T1000 (cell line): ENCODE data around the gene SP6.

Source experiments
- DNase-seq: peaks from one replicate; lab custom pipeline; 2025; ENCODE audit warnings: mixed read lengths; lab: John Stamatoyannopoulos, UW

SP6 gene

GRCh38 chr17:47836601-47837000 is 14.4 kb downstream of the SP6 start:
- no peak for DNase-seq

- DNase-seq: no peak
These were observed 16.2 kb downstream of the SP6 start for GRCh38 chr17:47834756-47835155.

- no peak for DNase-seq
These were observed 19.0 kb downstream of the SP6 start for GRCh38 chr17:47831934-47832327.

GRCh38 chr17:47831003-47831933 is 19.7 kb downstream of the SP6 start, which contains the start of the genes LRRC46 and MRPL10:
LRRC46 (plus strand) TSS chr17:47831670; CDS start chr17:47831990, 320 bp downstream.
MRPL10 (minus strand) TSS chr17:47831541; CDS start chr17:47831511, 30 bp downstream.
- DNase-seq: peak; percentile 90

GRCh38 chr17:47830396-47831002 is 20.5 kb downstream of the SP6 start:
- DNase-seq: no peak

- DNase-seq: no peak
These were observed 21.1 kb downstream of the SP6 start for GRCh38 chr17:47829870-47830269.

GRCh38 chr17:47823519-47823918 is 27.4 kb downstream of the SP6 start:
- DNase-seq: no peak

GRCh38 chr17:47822785-47823184 is 28.2 kb downstream of the SP6 start:
- no peak for DNase-seq

GRCh38 chr17:47821424-47822391 is 29.3 kb downstream of the SP6 start, which contains the start of gene OSBPL7:
OSBPL7 (minus strand) TSS chr17:47821794; CDS start chr17:47820278, 1,516 bp downstream.
- DNase-seq: peak; percentile 76

GRCh38 chr17:47821031-47821423 is 29.9 kb downstream of the SP6 start:
- DNase-seq: no peak

- no peak for DNase-seq
These were observed 30.8 kb downstream of the SP6 start for GRCh38 chr17:47820033-47820789.

- DNase-seq: no peak
These were observed 31.5 kb downstream of the SP6 start for GRCh38 chr17:47819475-47819874.

- DNase-seq: no peak
These were observed 32.8 kb downstream of the SP6 start for GRCh38 chr17:47818002-47818695.

- no peak for DNase-seq
These were observed 34.0 kb downstream of the SP6 start for GRCh38 chr17:47816947-47817346.

GRCh38 chr17:47816111-47816735 is 34.7 kb downstream of the SP6 start:
- DNase-seq: no peak

- DNase-seq: no peak
These were observed 35.7 kb downstream of the SP6 start for GRCh38 chr17:47815106-47815918.

- DNase-seq: no peak
These were observed 37.4 kb downstream of the SP6 start for GRCh38 chr17:47813512-47814031.

GRCh38 chr17:47813077-47813476 is 37.9 kb downstream of the SP6 start:
- DNase-seq: no peak
